ENCODE results near the gene CADPS.

Gene CADPS

GRCh38 chr3:62705721-62706120 lies 169.5 kb downstream of the CADPS start:
- no peak overlapping the region for H3K27ac ChIP-seq (replicated peaks)
- TF ChIP-seq POLR2AphosphoS5 (IDR thresholded peaks at IDR 0.05; ENCODE audit: low read depth), result no peak
- no peak for TF ChIP-seq GABPA (IDR thresholded peaks at IDR 0.05; ENCODE audit: low read depth)
- no peak for TF ChIP-seq CTCF (IDR thresholded peaks at IDR 0.05; ENCODE audit: insufficient read depth, low read length)
- TF ChIP-seq REST (IDR thresholded peaks at IDR 0.05; ENCODE audit: insufficient replicate concordance, low read depth), result no peak
- no peak for TF ChIP-seq SPI1 (IDR thresholded peaks at IDR 0.05; ENCODE audit: borderline replicate concordance, low read depth)
- DNase-seq (ENCODE audit: low read depth in 1 of 2, low spot score in 1 of 2), result no peak
- no peak overlapping the region for H3K4me3 ChIP-seq (replicated peaks; ENCODE audit: insufficient read depth, low read length)
- no peaks in the 10 kb centered on the region for H3K27me3 ChIP-seq (ENCODE audit: insufficient read depth, poor library complexity, severe bottlenecking)

GRCh38 chr3:62703451-62704167 lies 171.6 kb downstream of the CADPS start:
- no peak for DNase-seq (ENCODE audit: low read depth in 1 of 2, low spot score in 1 of 2)
- no peaks in the 10 kb centered on the region for H3K27me3 ChIP-seq (ENCODE audit: insufficient read depth, poor library complexity, severe bottlenecking)
- H3K27ac ChIP-seq (replicated peaks), result no peak overlapping the region
- no peak overlapping the region for H3K4me3 ChIP-seq (replicated peaks; ENCODE audit: insufficient read depth, low read length)
- TF ChIP-seq CTCF (IDR thresholded peaks at IDR 0.05; ENCODE audit: insufficient read depth, low read length) (no peak), REST (IDR thresholded peaks at IDR 0.05; ENCODE audit: insufficient replicate concordance, low read depth) (no peak), POLR2AphosphoS5 (IDR thresholded peaks at IDR 0.05; ENCODE audit: low read depth) (no peak), GABPA (IDR thresholded peaks at IDR 0.05; ENCODE audit: low read depth) (no peak), SPI1 (IDR thresholded peaks at IDR 0.05; ENCODE audit: borderline replicate concordance, low read depth) (no peak)

- TF ChIP-seq SPI1 (IDR thresholded peaks at IDR 0.05; ENCODE audit: borderline replicate concordance, low read depth), result no peak
- TF ChIP-seq CTCF (IDR thresholded peaks at IDR 0.05; ENCODE audit: insufficient read depth, low read length), result no peak
- no peak for TF ChIP-seq POLR2AphosphoS5 (IDR thresholded peaks at IDR 0.05; ENCODE audit: low read depth)
- no peak for TF ChIP-seq GABPA (IDR thresholded peaks at IDR 0.05; ENCODE audit: low read depth)
- TF ChIP-seq REST (IDR thresholded peaks at IDR 0.05; ENCODE audit: insufficient replicate concordance, low read depth), result no peak
- H3K4me3 ChIP-seq (replicated peaks; ENCODE audit: insufficient read depth, low read length), result no peak overlapping the region
- DNase-seq (ENCODE audit: low read depth in 1 of 2, low spot score in 1 of 2), result no peak
- no peaks in the 10 kb centered on the region for H3K27me3 ChIP-seq (ENCODE audit: insufficient read depth, poor library complexity, severe bottlenecking)
- H3K27ac ChIP-seq (replicated peaks), result no peak overlapping the region
These were observed 174.9 kb downstream of the CADPS start for GRCh38 chr3:62700357-62700756.
